OCI-LY1 (cell line): ENCODE measurements around the gene HOTAIR.

Experiments used
- EZH2 ChIP-seq: fragments of 200-600 bp; sonication (generic), shearing (Covaris generic); IDR thresholded peaks from 2 replicates; pipeline ENCODE4 v1.8.0; 2017; ENCODE audit warnings: borderline replicate concordance, mixed run types, mild to moderate bottlenecking, antibody characterized with exemption, low read length, moderate library complexity, mixed read lengths
- TF ChIP-seq, protein P1 (sequence below): fragments of 200-600 bp; sonication (generic), shearing (Covaris generic); IDR thresholded peaks from 2 replicates; pipeline ENCODE4 v1.5.1; 2017; ENCODE audit warnings: mild to moderate bottlenecking, antibody characterized with exemption, low read length, moderate library complexity, mixed read lengths

DNA sequence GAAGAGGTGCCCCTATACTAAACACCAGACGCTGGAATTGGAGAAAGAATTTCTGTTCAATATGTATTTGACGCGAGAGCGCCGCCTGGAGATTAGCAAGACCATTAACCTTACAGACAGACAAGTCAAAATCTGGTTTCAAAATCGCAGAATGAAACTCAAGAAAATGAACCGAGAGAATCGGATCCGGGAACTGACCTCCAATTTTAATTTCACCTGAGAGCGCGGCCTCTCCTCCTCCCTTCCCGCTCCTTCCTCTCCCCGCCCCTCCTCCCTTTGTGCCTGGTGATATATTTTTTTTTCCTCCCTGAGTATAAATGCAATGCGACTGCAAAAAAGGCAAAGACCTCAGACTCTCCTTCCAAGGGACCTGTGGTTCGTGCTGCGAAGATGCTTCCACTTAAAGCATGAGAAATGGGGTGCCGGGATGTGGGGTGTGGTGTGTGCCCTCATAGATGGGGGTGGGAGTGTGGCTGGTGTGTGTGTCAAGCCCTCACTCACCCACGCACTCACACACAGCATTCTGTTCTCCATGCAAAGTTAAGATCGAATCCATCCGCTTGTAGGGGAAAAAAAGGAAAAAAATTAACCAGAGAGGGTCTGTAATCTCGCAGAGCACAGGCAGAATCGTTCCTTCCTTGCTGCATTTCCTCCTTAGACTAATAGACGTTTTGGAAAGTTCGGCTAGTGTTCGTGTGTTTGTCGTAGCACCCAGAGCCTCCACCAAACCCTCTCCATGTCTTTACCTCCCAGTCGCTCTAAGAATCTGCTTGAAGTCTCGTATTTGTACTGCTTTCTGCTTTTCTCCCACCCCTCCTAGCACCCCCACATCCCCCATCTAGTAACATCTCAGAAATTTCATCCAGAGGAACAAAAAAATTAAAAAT is 14.7 kb upstream of the HOTAIR start:
- TF ChIP-seq, protein P1, sequence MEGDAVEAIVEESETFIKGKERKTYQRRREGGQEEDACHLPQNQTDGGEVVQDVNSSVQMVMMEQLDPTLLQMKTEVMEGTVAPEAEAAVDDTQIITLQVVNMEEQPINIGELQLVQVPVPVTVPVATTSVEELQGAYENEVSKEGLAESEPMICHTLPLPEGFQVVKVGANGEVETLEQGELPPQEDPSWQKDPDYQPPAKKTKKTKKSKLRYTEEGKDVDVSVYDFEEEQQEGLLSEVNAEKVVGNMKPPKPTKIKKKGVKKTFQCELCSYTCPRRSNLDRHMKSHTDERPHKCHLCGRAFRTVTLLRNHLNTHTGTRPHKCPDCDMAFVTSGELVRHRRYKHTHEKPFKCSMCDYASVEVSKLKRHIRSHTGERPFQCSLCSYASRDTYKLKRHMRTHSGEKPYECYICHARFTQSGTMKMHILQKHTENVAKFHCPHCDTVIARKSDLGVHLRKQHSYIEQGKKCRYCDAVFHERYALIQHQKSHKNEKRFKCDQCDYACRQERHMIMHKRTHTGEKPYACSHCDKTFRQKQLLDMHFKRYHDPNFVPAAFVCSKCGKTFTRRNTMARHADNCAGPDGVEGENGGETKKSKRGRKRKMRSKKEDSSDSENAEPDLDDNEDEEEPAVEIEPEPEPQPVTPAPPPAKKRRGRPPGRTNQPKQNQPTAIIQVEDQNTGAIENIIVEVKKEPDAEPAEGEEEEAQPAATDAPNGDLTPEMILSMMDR = peak; percentile 65
- TF ChIP-seq EZH2 = no peak
